Brain microvascular endothelial cell (primary cell): Measurements from ENCODE around the gene RNF141.

ENCODE experiments used
- DNase-seq: peaks from one replicate; pipeline ENCODE4 v3.0.0-alpha.2; 2020
- H3K27ac ChIP-seq: fragments of 250-450 bp; sonication (Bioruptor Pico); 2 replicates; pipeline ENCODE4 v1.5.1; 2020; ENCODE audit warnings: mild to moderate bottlenecking, moderate library complexity
- H3K27me3 ChIP-seq: fragments of 250-450 bp; sonication (Bioruptor Pico); replicated peaks from 2 replicates; pipeline ENCODE4 v1.5.1; 2020; ENCODE audit warnings: mild to moderate bottlenecking
- H3K36me3 ChIP-seq: fragments of 250-450 bp; sonication (Bioruptor Pico); replicated peaks from 2 replicates; pipeline ENCODE4 v1.5.1; 2020; ENCODE audit warnings: mild to moderate bottlenecking
- H3K4me3 ChIP-seq: 2 replicates; pipeline ENCODE4 v1.5.1; 2011; ENCODE audit warnings: low read depth, mild to moderate bottlenecking, control low read depth, low read length, moderate library complexity
- in situ Hi-C: cut with HindIII; loops from 2 replicates; pipeline ENCODE4 v1.10.0; 2017; ENCODE audit warnings: low sequenced_read_pairs, low pct_ligation_motif_present
- TF ChIP-seq, protein P1 (sequence below): IDR thresholded peaks from 2 replicates; pipeline ENCODE4 v1.5.1; 2011; ENCODE audit warnings: low read depth, mild to moderate bottlenecking, moderate library complexity, low read length, control low read depth, inconsistent platforms; ENCODE audit errors: missing control alignments

Gene RNF141

DNA sequence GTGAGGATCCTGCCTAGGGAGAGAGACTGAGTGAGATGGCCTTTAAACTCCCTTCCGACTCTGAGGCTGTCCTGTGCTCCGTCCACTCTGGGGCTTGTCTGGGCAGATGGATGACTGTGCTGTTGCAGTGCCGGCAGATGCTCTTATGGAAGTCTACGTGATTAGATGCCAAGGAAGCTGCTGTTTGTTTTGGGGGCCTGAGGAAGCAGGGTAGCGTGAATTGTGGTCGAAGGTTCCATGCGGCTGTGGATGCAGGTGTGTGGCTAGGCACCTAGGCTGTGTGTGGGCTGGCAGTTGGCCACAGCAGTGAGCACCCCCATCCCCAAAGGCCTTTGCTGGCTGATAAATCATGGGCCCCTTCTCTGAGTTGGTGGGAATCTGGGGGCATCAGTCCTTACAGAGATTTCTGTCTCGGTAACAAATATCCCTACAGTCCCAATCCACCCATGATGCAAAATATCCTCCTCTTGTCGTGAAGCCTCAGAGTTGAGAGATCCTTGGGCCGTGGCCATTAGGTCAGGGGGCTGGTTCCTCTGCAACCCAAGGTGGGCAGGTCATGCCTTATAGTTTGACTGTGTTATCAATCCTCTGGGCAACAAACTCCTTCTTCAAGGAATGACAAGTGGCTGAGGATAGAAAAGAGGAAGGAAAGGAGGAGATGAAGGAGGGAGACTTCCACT lies 54.7 kb downstream of the RNF141 start:
- in situ Hi-C loops = no loop called here
- Histone ChIP-seq H3K36me3 (no peaks in the 10 kb centered on the region), H3K27ac (no peak overlapping the region), H3K27me3 (no peaks in the 10 kb centered on the region), H3K4me3 (no peak overlapping the region)
- DNase-seq = no peak
- TF ChIP-seq, protein P1, sequence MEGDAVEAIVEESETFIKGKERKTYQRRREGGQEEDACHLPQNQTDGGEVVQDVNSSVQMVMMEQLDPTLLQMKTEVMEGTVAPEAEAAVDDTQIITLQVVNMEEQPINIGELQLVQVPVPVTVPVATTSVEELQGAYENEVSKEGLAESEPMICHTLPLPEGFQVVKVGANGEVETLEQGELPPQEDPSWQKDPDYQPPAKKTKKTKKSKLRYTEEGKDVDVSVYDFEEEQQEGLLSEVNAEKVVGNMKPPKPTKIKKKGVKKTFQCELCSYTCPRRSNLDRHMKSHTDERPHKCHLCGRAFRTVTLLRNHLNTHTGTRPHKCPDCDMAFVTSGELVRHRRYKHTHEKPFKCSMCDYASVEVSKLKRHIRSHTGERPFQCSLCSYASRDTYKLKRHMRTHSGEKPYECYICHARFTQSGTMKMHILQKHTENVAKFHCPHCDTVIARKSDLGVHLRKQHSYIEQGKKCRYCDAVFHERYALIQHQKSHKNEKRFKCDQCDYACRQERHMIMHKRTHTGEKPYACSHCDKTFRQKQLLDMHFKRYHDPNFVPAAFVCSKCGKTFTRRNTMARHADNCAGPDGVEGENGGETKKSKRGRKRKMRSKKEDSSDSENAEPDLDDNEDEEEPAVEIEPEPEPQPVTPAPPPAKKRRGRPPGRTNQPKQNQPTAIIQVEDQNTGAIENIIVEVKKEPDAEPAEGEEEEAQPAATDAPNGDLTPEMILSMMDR = no peak

GRCh38 chr11:10485646-10486045 lies 55.3 kb downstream of the RNF141 start:
- Histone ChIP-seq H3K36me3 (no peaks in the 10 kb centered on the region), H3K27me3 (no peaks in the 10 kb centered on the region), H3K27ac (no peak overlapping the region), H3K4me3 (no peak overlapping the region)
- in situ Hi-C loops = no loop called here
- no peak for DNase-seq
- TF ChIP-seq, protein P1 = no peak

DNA sequence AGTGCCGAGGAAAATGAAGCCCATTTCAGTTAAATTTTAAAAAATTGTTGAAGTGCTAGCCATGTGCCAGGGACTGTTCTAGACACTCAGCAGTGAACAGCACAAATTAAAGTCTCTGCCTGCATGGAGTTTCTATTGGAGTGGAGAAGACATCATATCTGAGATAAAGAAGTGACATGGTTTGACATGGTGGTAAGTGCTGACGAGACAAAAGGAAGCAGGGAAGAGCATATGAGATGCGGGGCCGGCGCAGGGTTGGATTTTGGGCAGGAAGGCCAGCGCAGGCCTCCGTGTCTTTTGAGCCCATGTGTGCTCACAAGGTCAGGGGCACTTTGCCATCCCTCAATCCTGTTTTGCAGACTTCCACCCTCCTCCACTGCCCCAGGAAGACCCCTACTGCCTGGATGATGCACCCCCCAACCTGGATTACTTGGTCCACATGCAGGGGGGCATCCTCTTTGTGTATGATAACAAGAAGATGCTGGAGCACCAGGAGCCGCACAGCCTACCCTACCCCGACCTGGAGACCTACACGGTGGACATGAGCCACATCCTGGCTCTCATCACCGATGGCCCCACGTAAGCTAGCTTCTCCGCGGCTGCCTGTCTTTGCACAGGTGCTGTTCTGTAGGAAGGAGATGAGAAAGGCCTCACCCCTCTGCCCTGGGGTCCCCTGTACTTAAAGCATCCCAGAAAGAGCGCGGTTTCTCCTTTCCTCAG lies 56.4 kb downstream of the RNF141 start:
- in situ Hi-C loops = no loop called here
- no peak for DNase-seq
- TF ChIP-seq, protein P1 = no peak
- no peak overlapping the region for H3K27ac ChIP-seq
- no peaks in the 10 kb centered on the region for H3K36me3 ChIP-seq
- H3K4me3 ChIP-seq = no peak overlapping the region
- H3K27me3 ChIP-seq = no peaks in the 10 kb centered on the region

GRCh38 chr11:10483584-10483983 lies 57.4 kb downstream of the RNF141 start:
- Histone ChIP-seq H3K27me3 (no peaks in the 10 kb centered on the region), H3K27ac (no peak overlapping the region), H3K36me3 (no peaks in the 10 kb centered on the region), H3K4me3 (no peak overlapping the region)
- in situ Hi-C loops = no loop called here
- TF ChIP-seq, protein P1 = no peak
- DNase-seq = no peak

DNA sequence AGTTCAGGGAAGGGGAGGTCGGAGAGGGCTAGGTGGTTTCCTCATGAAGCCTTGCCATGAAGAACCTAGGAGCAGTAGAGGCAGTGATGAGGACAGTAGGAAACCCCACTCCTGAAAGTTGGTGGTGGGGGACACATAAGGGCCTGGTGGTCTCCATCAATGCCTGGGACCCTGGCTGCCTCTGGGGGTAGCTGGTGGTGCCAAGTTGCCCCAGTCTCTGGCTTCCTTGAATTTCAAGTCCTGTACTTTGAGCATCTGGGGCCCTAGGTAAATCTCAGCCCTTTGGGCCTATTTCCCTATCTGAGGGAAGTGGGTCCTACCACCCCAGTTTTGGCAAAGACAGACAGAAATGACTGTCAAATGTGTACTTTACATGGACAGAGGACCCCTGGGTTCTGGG lies 57.8 kb downstream of the RNF141 start:
- Histone ChIP-seq H3K36me3 (no peaks in the 10 kb centered on the region), H3K27ac (no peak overlapping the region), H3K4me3 (no peak overlapping the region), H3K27me3 (no peaks in the 10 kb centered on the region)
- in situ Hi-C loops = no loop called here
- DNase-seq = no peak
- TF ChIP-seq, protein P1 = no peak
